Type B pancreatic cell (in vitro differentiated cells): ENCODE data around the gene ZBED5. TPM values are rescaled to one million over a fixed set of nuclear protein-coding genes. Genes with fewer than 3 reads are reported as not detected.
A peak's percentile ranks its signal among the peaks of the same experiment; 100 is the strongest.

Experiments used
- DNase-seq: peaks from one replicate; pipeline ENCODE4 v3.0.0; 2021; ENCODE audit warnings: mixed read lengths; ENCODE audit not compliant: unreplicated experiment; ENCODE audit errors: extremely low spot score
- H3K27ac Mint-ChIP-seq: 2 replicates; pipeline ENCODE4 v1.8.0; 2021; ENCODE audit warnings: mild to moderate bottlenecking, mixed read lengths
- H3K27me3 Mint-ChIP-seq: 2 replicates; pipeline ENCODE4 v1.8.0; 2021; ENCODE audit warnings: mixed read lengths
- H3K36me3 Mint-ChIP-seq: 2 replicates; pipeline ENCODE4 v1.8.0; 2021; ENCODE audit warnings: mixed read lengths
- H3K4me1 Mint-ChIP-seq: one replicate; pipeline ENCODE4 v1.8.0; 2021; ENCODE audit warnings: mixed read lengths; ENCODE audit not compliant: unreplicated experiment
- H3K4me3 Mint-ChIP-seq: 2 replicates; pipeline ENCODE4 v1.8.0; 2021; ENCODE audit warnings: mild to moderate bottlenecking, mixed read lengths
- H3K9me3 Mint-ChIP-seq: 2 replicates; pipeline ENCODE4 v1.8.0; 2021; ENCODE audit warnings: mixed read lengths
- CTCF ChIP-seq: fragments of 200-600 bp; sonication (generic); conservative IDR thresholded peaks from 2 replicates; pipeline ENCODE4 v1.5.0; 2021; ENCODE audit warnings: antibody characterized with exemption, mild to moderate bottlenecking
- total RNA-seq: library from RNA; stranded (reverse); gene quantifications from 2 replicates; pipeline ENCODE4 v1.2.1, GENCODE V29; 2021; ENCODE audit warnings: low replicate concordance

Gene ZBED5
- total RNA-seq, 1 donor from 2014 or later, result 88.0 TPM

GRCh38 chr11:10857459-10857708 is 469 bp downstream of the ZBED5 start:
- H3K27ac Mint-ChIP-seq, result peak overlapping the region; percentile 99
- H3K4me1 Mint-ChIP-seq, result peaks cover 26% of the 10 kb centered on the region
- no peaks in the 10 kb centered on the region for H3K27me3 Mint-ChIP-seq
- DNase-seq, result no peak
- H3K36me3 Mint-ChIP-seq, result peaks cover 30% of the 10 kb centered on the region
- no peak for TF ChIP-seq CTCF
- H3K9me3 Mint-ChIP-seq, result no peaks in the 10 kb centered on the region
- H3K4me3 Mint-ChIP-seq, result peak overlapping the region; percentile 99

GRCh38 chr11:10856689-10857458 is 979 bp downstream of the ZBED5 start:
- peaks cover 23% of the 10 kb centered on the region for H3K4me1 Mint-ChIP-seq
- H3K4me3 Mint-ChIP-seq, result peak overlapping the region; percentile 99
- H3K9me3 Mint-ChIP-seq, result no peaks in the 10 kb centered on the region
- no peak for TF ChIP-seq CTCF
- peak overlapping the region; percentile 99 for H3K27ac Mint-ChIP-seq
- no peak for DNase-seq
- peaks cover 35% of the 10 kb centered on the region for H3K36me3 Mint-ChIP-seq
- H3K27me3 Mint-ChIP-seq, result no peaks in the 10 kb centered on the region

GRCh38 chr11:10855295-10855694 is 2.6 kb downstream of the ZBED5 start:
- no peaks in the 10 kb centered on the region for H3K27me3 Mint-ChIP-seq
- TF ChIP-seq CTCF, result no peak
- no peak overlapping the region for H3K27ac Mint-ChIP-seq

GRCh38 chr11:10847960-10848860 is 9.6 kb downstream of the ZBED5 start:
- no peak for TF ChIP-seq CTCF
- Mint-ChIP-seq H3K36me3 (peaks cover 21% of the 10 kb centered on the region), H3K9me3 (no peaks in the 10 kb centered on the region), H3K4me1 (no peaks in the 10 kb centered on the region), H3K27ac (no peak overlapping the region), H3K27me3 (no peaks in the 10 kb centered on the region), H3K4me3 (no peak overlapping the region)
- no peak for DNase-seq

More at GRCh38 chr11:10855295-10855694, 2.6 kb downstream of the ZBED5 start:
- H3K4me3 Mint-ChIP-seq, result no peak overlapping the region
- H3K9me3 Mint-ChIP-seq, result no peaks in the 10 kb centered on the region
- H3K36me3 Mint-ChIP-seq, result peaks cover 36% of the 10 kb centered on the region
- peaks cover 22% of the 10 kb centered on the region for H3K4me1 Mint-ChIP-seq
- no peak for DNase-seq

GRCh38 chr11:10846660-10847059 is 11.2 kb downstream of the ZBED5 start:
- Mint-ChIP-seq H3K36me3 (peaks cover 10% of the 10 kb centered on the region), H3K9me3 (no peaks in the 10 kb centered on the region), H3K27me3 (no peaks in the 10 kb centered on the region), H3K4me3 (no peak overlapping the region), H3K27ac (no peak overlapping the region), H3K4me1 (no peaks in the 10 kb centered on the region)
- DNase-seq, result no peak
- TF ChIP-seq CTCF, result no peak
